AG04450 (cell line): ENCODE data around the gene GPHN. TPM values are rescaled to one million over a fixed set of nuclear protein-coding genes. Genes with fewer than 3 reads are reported as not detected.

ENCODE experiments used
- CTCF ChIA-PET: fragments of 300-600, 350-600 bp; formaldehyde crosslinking; extraction: SDS; loops from one replicate; lab custom pipeline; 2022; ENCODE audit warnings: antibody characterized with exemption, inconsistent platforms; lab: Charles Lee
- POLR2A ChIA-PET: fragments of 350-600 bp; formaldehyde crosslinking; extraction: SDS; loops from one replicate; lab custom pipeline; 2021; ENCODE audit warnings: antibody characterized with exemption, inconsistent platforms; lab: Yijun Ruan, JAX
- DNase-seq: peaks from one replicate; pipeline ENCODE4 v3.0.0-alpha.2; 2011; ENCODE audit warnings: low read depth, low spot score
- H3K27ac ChIP-seq: one replicate; pipeline ENCODE4 v1.5.1; 2012; ENCODE audit warnings: low read depth, low read length, control low read depth
- H3K27me3 ChIP-seq: one replicate; pipeline ENCODE4 v1.6.0; 2012; ENCODE audit warnings: low read length; ENCODE audit not compliant: control insufficient read depth, insufficient read depth
- H3K4me3 ChIP-seq: 2 replicates; pipeline ENCODE4 v1.5.1; 2011; ENCODE audit warnings: mild to moderate bottlenecking, low read depth, low read length, control low read depth
- H3K9me3 ChIP-seq: 2 replicates; pipeline ENCODE4 v1.5.1; 2012; ENCODE audit warnings: low read length; ENCODE audit not compliant: control insufficient read depth, insufficient read depth
- polyA plus RNA-seq: library from polyadenylated mRNA; depleted of rRNA; stranded (reverse); fragments of >200 nt; gene quantifications from 2 replicates; pipeline ENCODE4 v1.2.3, GENCODE V29; 2011
- TF ChIP-seq, protein P1 (sequence below): IDR thresholded peaks from 2 replicates; pipeline ENCODE4 v1.5.1; 2011; ENCODE audit warnings: low read depth, low read length, control low read depth, inconsistent platforms

GPHN gene
- polyA plus RNA-seq, 1 experiment: 7.7 TPM

GRCh38 chr14:66490143-66491111 is 17.5 kb upstream of the GPHN start:
- no peak for DNase-seq
- ChIA-PET POLR2A (no interaction called here), CTCF (no interaction called here)
- H3K9me3 ChIP-seq: no peaks in the 10 kb centered on the region
- no peak overlapping the region for H3K27ac ChIP-seq
- H3K27me3 ChIP-seq: peaks cover 6% of the 10 kb centered on the region
- no peak overlapping the region for H3K4me3 ChIP-seq
- TF ChIP-seq, protein P1, sequence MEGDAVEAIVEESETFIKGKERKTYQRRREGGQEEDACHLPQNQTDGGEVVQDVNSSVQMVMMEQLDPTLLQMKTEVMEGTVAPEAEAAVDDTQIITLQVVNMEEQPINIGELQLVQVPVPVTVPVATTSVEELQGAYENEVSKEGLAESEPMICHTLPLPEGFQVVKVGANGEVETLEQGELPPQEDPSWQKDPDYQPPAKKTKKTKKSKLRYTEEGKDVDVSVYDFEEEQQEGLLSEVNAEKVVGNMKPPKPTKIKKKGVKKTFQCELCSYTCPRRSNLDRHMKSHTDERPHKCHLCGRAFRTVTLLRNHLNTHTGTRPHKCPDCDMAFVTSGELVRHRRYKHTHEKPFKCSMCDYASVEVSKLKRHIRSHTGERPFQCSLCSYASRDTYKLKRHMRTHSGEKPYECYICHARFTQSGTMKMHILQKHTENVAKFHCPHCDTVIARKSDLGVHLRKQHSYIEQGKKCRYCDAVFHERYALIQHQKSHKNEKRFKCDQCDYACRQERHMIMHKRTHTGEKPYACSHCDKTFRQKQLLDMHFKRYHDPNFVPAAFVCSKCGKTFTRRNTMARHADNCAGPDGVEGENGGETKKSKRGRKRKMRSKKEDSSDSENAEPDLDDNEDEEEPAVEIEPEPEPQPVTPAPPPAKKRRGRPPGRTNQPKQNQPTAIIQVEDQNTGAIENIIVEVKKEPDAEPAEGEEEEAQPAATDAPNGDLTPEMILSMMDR: no peak

GRCh38 chr14:66493750-66494149 is 14.2 kb upstream of the GPHN start:
- ChIA-PET POLR2A (no interaction called here), CTCF (no interaction called here)
- H3K27ac ChIP-seq: no peak overlapping the region
- TF ChIP-seq, protein P1: no peak
- H3K9me3 ChIP-seq: no peaks in the 10 kb centered on the region
- peaks cover 4% of the 10 kb centered on the region for H3K27me3 ChIP-seq
- H3K4me3 ChIP-seq: no peak overlapping the region
- no peak for DNase-seq

DNA sequence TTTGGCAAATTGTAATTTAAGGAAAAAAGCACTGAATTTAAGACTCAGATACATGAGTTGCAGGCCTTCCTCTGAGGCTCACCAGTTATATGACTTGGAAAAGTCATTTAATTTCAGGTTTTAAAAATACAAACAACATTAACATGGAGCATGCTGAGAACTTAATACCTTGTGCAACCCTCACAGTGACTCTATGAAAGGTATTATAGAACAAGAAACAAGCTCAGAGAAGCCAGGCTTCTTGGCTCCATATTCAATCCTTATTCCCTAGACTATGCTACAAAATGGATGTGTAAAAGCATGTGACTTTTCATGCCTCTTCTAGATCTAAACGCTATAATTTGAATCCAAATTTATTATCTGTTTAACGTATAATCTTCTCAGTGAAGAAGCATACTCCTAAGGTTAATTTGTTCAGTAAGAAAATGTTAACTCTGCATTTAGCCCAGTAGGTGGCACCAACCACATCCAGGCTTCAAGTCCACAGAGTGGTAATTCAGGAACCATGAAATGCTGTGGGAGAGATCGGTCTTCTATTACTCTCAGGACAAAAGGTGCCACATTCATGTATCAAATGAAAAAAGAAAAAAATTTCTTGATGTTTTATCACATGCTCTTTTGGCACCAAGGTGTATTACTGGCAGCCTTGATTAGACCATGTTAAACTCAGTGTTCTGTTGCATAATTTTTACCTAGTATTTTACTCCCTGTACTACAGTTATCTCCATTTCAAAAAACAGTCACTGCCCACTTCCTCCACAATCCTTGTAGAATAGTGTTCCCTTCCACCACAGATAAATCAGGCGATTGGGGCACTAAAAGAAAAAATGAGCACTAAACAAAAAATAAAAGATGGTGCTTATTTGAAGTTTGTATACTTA is 12.5 kb upstream of the GPHN start:
- ChIA-PET POLR2A (no interaction called here), CTCF (interaction anchor here (0.6 to 1.0 kb wide), 8 partner anchors 12 to 625 kb away, joined by 3 to 7 read pairs (median 3); partner anchors contain the start of gene GPHN)
- H3K27me3 ChIP-seq: peaks cover 2% of the 10 kb centered on the region
- no peak overlapping the region for H3K27ac ChIP-seq
- H3K9me3 ChIP-seq: no peaks in the 10 kb centered on the region
- no peak overlapping the region for H3K4me3 ChIP-seq
- peak; percentile 27 for DNase-seq
- TF ChIP-seq, protein P1: peak; percentile 86

DNA sequence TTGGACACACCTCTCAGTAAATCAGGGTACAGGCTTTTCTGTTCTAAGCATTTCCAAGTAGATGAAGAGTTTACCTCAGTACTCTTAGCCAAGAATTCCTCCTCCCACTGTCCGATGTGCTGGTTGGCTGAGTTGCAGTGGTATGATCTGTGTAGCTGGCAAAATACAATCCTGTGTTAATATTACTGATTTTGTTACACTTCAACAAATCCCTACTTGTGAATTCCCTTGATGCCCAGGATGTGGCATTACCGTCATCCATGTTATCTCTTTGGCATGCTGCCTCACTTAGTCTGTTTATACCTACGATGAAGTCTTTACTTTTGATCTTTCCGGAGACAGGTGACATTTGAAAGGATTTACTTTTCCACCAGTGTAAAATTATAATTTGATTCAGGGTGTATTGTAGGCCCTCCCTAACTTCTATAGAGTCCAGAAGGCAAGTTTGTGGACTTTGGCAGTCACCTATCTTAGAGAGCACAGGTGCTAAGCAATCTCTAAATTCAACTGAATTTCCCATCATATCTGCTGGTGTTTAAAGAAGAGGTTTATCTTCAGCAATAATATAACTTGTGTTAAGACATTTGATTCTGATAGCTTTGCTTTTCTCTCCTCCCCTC is 11.6 kb upstream of the GPHN start:
- Histone ChIP-seq H3K27me3 (peaks cover 2% of the 10 kb centered on the region), H3K27ac (no peak overlapping the region), H3K4me3 (no peak overlapping the region), H3K9me3 (no peaks in the 10 kb centered on the region)
- TF ChIP-seq, protein P1: no peak
- DNase-seq: no peak
- POLR2A ChIA-PET: no interaction called here
- CTCF ChIA-PET: interaction anchor here (0.6 to 3.6 kb wide), 3 partner anchors 11 to 410 kb away, joined by 4 to 23 read pairs (median 4); partner anchors contain the start of gene GPHN
